Kidney (tissue), 14 donors: ENCODE results near the gene PLEKHO1. TPM values are rescaled to one million over a fixed set of nuclear protein-coding genes. Genes with fewer than 3 reads are reported as not detected.

Experiments used
- DNase-seq, 5 donors: peaks; one replicate each; pipeline ENCODE4 v3.0.0-alpha.2; 2013 to 2020
- FAIRE-seq: peaks from 2 replicates; lab custom pipeline; 2012; peaks lifted over from hg19 to GRCh38; lab: Jason Lieb, UNC
- H3K27ac ChIP-seq, 2 donors: one replicate each; pipeline ENCODE4 v1.7.0; 2013; ENCODE audit warnings: low read depth in 2 of 2, low read length in 2 of 2, inconsistent platforms in 1 of 2
- H3K27me3 ChIP-seq: one replicate; pipeline ENCODE4 v1.7.1; 2013; ENCODE audit warnings: low read length, inconsistent platforms; ENCODE audit not compliant: control insufficient read depth, insufficient read depth
- H3K36me3 ChIP-seq, 3 donors: one replicate each; pipeline versions ENCODE4 v1.7.0 to v1.7.1; 2013; ENCODE audit warnings: low read length in 3 of 3, control low read depth in 1 of 3, inconsistent platforms in 1 of 3; ENCODE audit not compliant: insufficient read depth in 3 of 3, control insufficient read depth in 2 of 3
- H3K4me1 ChIP-seq, 3 donors: one replicate each; pipeline versions ENCODE4 v1.7.0 to v1.7.1; 2013; ENCODE audit warnings: low read length in 3 of 3, inconsistent platforms in 1 of 3, low read depth in 1 of 3; ENCODE audit not compliant: control insufficient read depth in 2 of 3, insufficient read depth in 2 of 3
- H3K4me3 ChIP-seq, 3 donors: one replicate each; pipeline versions ENCODE4 v1.7.0 to v1.8.1; 2013; ENCODE audit warnings: low read length in 3 of 3, control low read depth in 1 of 3, inconsistent platforms in 1 of 3
- H3K9ac ChIP-seq, 3 donors: one replicate each; pipeline versions ENCODE4 v1.7.0 to v1.7.1; 2013; ENCODE audit warnings: low read length in 3 of 3, control low read depth in 1 of 3, inconsistent platforms in 1 of 3
- H3K9me3 ChIP-seq, 3 donors: one replicate each; pipeline versions ENCODE4 v1.7.0 to v1.7.1; 2013; ENCODE audit warnings: low read length in 3 of 3, control low read depth in 1 of 3, inconsistent platforms in 1 of 3; ENCODE audit not compliant: control insufficient read depth in 2 of 3, insufficient read depth in 1 of 3
- intact Hi-C: fragments of 100-400 bp; cut with DNase I; formaldehyde crosslinking; loops from one replicate; pipeline ENCODE4 v1.11.1; 2022
- polyA plus RNA-seq: library from polyadenylated mRNA; stranded (reverse); fragments of 350-450 nt; fragmentation: Illumina TruSeq; extraction: RNeasy Lipid Tissue Mini Kit (QIAGEN cat#74804); gene quantifications from one replicate; pipeline ENCODE4 v1.2.3, GENCODE V29; 2014; ENCODE audit warnings: low read depth, low replicate concordance; ENCODE audit not compliant: insufficient read depth
- total RNA-seq: library from RNA; stranded (reverse); fragmentation: NEBNext Ultra II Directional; extraction: Animal tissue kit (Norgen Biotek cat#: 25700); gene quantifications from one replicate; pipeline ENCODE4 v1.2.1, GENCODE V29; 2021
- TF ChIP-seq, protein P1 (sequence below): IDR thresholded peaks from 3 replicates; pipeline ENCODE4 v1.5.1; 2012; ENCODE audit warnings: mild to moderate bottlenecking, moderate library complexity, borderline replicate concordance; ENCODE audit not compliant: insufficient read depth; ENCODE audit errors: extremely low read depth
- donor health status: control.
- donor health status: control.
- donor health status: control.
- donor health status: control.
- donor health status: control.
- donor health status: DM: yes; HTN: yes; CAD: no.
- donor health status: Normal renal cell carcinoma (clear cell type).

Gene PLEKHO1
- total and polyA plus RNA-seq, 2 donors from 2014 or later = 28.0 to 32.7 TPM

DNA sequence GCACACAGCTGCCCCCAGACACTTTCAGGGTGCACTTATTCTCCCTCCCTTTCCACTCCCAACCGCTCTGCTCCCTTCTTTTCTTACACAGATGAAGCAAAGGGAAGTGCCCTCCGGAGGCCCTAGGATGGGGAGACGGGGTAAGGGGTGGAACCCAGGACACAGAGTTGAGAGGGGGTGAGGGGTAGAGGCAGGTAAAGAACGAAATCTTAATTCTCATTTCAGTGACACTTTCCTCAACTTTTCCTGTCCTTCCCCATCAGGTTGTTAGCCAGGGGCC lies 12.8 kb downstream of the PLEKHO1 start:
- no peaks in the 10 kb centered on the region for H3K9me3 ChIP-seq
- no peak for DNase-seq
- H3K4me1 ChIP-seq = peaks cover 7 to 19% (median 9%) of the 10 kb centered on the region in 3 donors
- peak overlapping the region in 2 of 3 donors; percentile 10 to 87 for H3K9ac ChIP-seq
- H3K27me3 ChIP-seq = no peaks in the 10 kb centered on the region
- FAIRE-seq = no peak
- intact Hi-C loops = no loop called here
- H3K27ac ChIP-seq = peak overlapping the region; percentile 77 to 90
- peaks cover 0 to 2% (median 0%) of the 10 kb centered on the region in 3 donors for H3K36me3 ChIP-seq
- H3K4me3 ChIP-seq = peak overlapping the region in 2 of 3 donors; percentile 56 to 65
- TF ChIP-seq, protein P1, sequence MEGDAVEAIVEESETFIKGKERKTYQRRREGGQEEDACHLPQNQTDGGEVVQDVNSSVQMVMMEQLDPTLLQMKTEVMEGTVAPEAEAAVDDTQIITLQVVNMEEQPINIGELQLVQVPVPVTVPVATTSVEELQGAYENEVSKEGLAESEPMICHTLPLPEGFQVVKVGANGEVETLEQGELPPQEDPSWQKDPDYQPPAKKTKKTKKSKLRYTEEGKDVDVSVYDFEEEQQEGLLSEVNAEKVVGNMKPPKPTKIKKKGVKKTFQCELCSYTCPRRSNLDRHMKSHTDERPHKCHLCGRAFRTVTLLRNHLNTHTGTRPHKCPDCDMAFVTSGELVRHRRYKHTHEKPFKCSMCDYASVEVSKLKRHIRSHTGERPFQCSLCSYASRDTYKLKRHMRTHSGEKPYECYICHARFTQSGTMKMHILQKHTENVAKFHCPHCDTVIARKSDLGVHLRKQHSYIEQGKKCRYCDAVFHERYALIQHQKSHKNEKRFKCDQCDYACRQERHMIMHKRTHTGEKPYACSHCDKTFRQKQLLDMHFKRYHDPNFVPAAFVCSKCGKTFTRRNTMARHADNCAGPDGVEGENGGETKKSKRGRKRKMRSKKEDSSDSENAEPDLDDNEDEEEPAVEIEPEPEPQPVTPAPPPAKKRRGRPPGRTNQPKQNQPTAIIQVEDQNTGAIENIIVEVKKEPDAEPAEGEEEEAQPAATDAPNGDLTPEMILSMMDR = no peak

- intact Hi-C loops = no loop called here
These were observed 13.4 kb downstream of the PLEKHO1 start for GRCh38 chr1:150162862-150163706.

DNA sequence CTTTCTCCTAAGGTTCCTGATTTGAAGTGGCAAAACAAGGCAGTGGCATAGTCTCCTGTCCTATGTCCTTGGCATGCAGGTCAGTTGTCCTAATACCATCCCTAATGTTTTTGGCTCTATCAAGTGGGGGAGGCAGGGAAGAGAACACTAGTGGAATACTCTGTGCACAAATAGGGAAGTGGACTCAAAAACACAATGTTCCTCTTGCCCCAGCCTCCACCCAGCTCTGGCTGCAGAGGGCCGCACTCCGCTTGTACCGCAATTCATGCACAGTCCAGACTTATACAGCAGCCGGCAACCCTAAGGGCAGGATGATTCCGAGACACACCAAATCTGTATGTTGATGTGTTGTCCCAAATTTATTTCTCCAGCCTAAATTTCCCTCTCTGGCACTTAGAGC lies 14.5 kb downstream of the PLEKHO1 start:
- no peak overlapping the region for H3K27ac ChIP-seq
- H3K4me1 ChIP-seq = peaks cover 7 to 19% (median 9%) of the 10 kb centered on the region in 3 donors
- FAIRE-seq (no peak), DNase-seq (no peak)
- TF ChIP-seq, protein P1 = no peak
- no peak overlapping the region for H3K9ac ChIP-seq
- no peaks in the 10 kb centered on the region for H3K9me3 ChIP-seq
- no peaks in the 10 kb centered on the region for H3K27me3 ChIP-seq
- intact Hi-C loops = no loop called here
- no peaks in the 10 kb centered on the region for H3K36me3 ChIP-seq
- H3K4me3 ChIP-seq = no peak overlapping the region

More at GRCh38 chr1:150162862-150163706, 13.4 kb downstream of the PLEKHO1 start:
- no peaks in the 10 kb centered on the region for H3K27me3 ChIP-seq
- peak overlapping the region; percentile 33 to 65 (median 56) for H3K4me3 ChIP-seq
- peaks cover 7 to 19% (median 9%) of the 10 kb centered on the region in 3 donors for H3K4me1 ChIP-seq
- H3K9ac ChIP-seq = peak overlapping the region in 2 of 3 donors; percentile 77 to 87
- TF ChIP-seq, protein P1 = no peak
- peaks cover 0 to 1% (median 0%) of the 10 kb centered on the region in 3 donors for H3K36me3 ChIP-seq
- no peaks in the 10 kb centered on the region for H3K9me3 ChIP-seq
- peak; percentile 92 to 98 (median 95) for DNase-seq
- H3K27ac ChIP-seq = peak overlapping the region; percentile 77 to 90
- peak; percentile 35 for FAIRE-seq
